Loucy (cell line): ENCODE measurements around the gene SFPQ.
A peak's percentile ranks its signal among the peaks of the same experiment; 100 is the strongest.

Experiments
- H2AFZ ChIP-seq: fragments of 200-600 bp; sonication (generic); 2 replicates; pipeline ENCODE4 v1.6.0; 2016; ENCODE audit warnings: antibody characterized with exemption, mild to moderate bottlenecking, low read length, moderate library complexity
- H3F3A ChIP-seq: fragments of 200-600 bp; 2 replicates; pipeline ENCODE4 v1.6.0; 2016; ENCODE audit warnings: antibody characterized with exemption, low read depth, mild to moderate bottlenecking
- H3K27me3 ChIP-seq: fragments of 200-600 bp; sonication (generic); 2 replicates; pipeline ENCODE4 v1.6.1; 2014; ENCODE audit warnings: low read length, mild to moderate bottlenecking; ENCODE audit not compliant: insufficient read depth, poor library complexity, severe bottlenecking
- H3K36me3 ChIP-seq: fragments of 200-600 bp; sonication (generic); 2 replicates; pipeline ENCODE4 v1.6.1; 2016; ENCODE audit warnings: low read length; ENCODE audit not compliant: insufficient read depth
- H3K4me1 ChIP-seq: fragments of 200-600 bp; sonication (generic); 2 replicates; pipeline ENCODE4 v1.5.1; 2014; ENCODE audit warnings: low read length, mild to moderate bottlenecking; ENCODE audit not compliant: insufficient read depth, poor library complexity, severe bottlenecking
- H3K4me2 ChIP-seq: fragments of 200-600 bp; sonication (generic); 2 replicates; pipeline ENCODE4 v1.6.0; 2014; ENCODE audit warnings: antibody characterized with exemption, low read length, low read depth, mild to moderate bottlenecking; ENCODE audit not compliant: poor library complexity, severe bottlenecking
- H3K4me3 ChIP-seq: fragments of 200-600 bp; sonication (generic); 2 replicates; pipeline ENCODE4 v1.5.1; 2014; ENCODE audit warnings: low read length, mild to moderate bottlenecking, mixed read lengths; ENCODE audit not compliant: poor library complexity, severe bottlenecking
- H3K79me2 ChIP-seq: fragments of 200-600 bp; sonication (generic); 2 replicates; pipeline ENCODE4 v1.6.1; 2014; ENCODE audit warnings: low read length; ENCODE audit not compliant: insufficient read depth
- H3K9ac ChIP-seq: fragments of 200-600 bp; sonication (generic); 2 replicates; pipeline ENCODE4 v1.6.0; 2014; ENCODE audit warnings: mild to moderate bottlenecking, low read depth, low read length, moderate library complexity; ENCODE audit not compliant: poor library complexity, severe bottlenecking
- H3K9me2 ChIP-seq: fragments of 200-600 bp; sonication (generic); replicated peaks from 2 replicates; pipeline ENCODE4 v1.6.1; 2016; ENCODE audit warnings: low read depth, low read length, mixed read lengths
- H3K9me3 ChIP-seq: fragments of 200-600 bp; sonication (generic); 2 replicates; pipeline ENCODE4 v1.6.1; 2014; ENCODE audit warnings: mild to moderate bottlenecking, antibody characterized with exemption, low read length, low read depth; ENCODE audit not compliant: insufficient read depth
- H4K20me1 ChIP-seq: fragments of 200-600 bp; sonication (generic); 2 replicates; pipeline ENCODE4 v1.6.0; 2014; ENCODE audit warnings: antibody characterized with exemption, low read length, mild to moderate bottlenecking; ENCODE audit not compliant: insufficient read depth, poor library complexity, severe bottlenecking
- CTCF ChIP-seq: fragments of 200-600 bp; sonication (generic); conservative IDR thresholded peaks from 2 replicates; pipeline ENCODE4 v1.5.1; 2014; ENCODE audit warnings: mild to moderate bottlenecking, antibody characterized with exemption, low read length
- EZH2phosphoT487 ChIP-seq: fragments of 200-600 bp; IDR thresholded peaks from 2 replicates; pipeline ENCODE4 v1.6.1; 2018; ENCODE audit warnings: antibody characterized with exemption, mild to moderate bottlenecking, moderate library complexity, borderline replicate concordance

Gene SFPQ

GRCh38 chr1:35184495-35185199 is 8.3 kb downstream of the SFPQ start:
- H4K20me1 ChIP-seq = peaks cover 100% of the 10 kb centered on the region
- no peaks in the 10 kb centered on the region for H3F3A ChIP-seq
- H3K4me1 ChIP-seq = peaks cover 84% of the 10 kb centered on the region

GRCh38 chr1:35181790-35182455 is 11.0 kb downstream of the SFPQ start:
- H3K9me3 ChIP-seq = no peaks in the 10 kb centered on the region
- peaks cover 81% of the 10 kb centered on the region for H3K4me1 ChIP-seq
- H2AFZ ChIP-seq = no peak overlapping the region
- peaks cover 10% of the 10 kb centered on the region; the same call in 1 of the 2 replicates for H3F3A ChIP-seq
- peak overlapping the region; percentile 53 for H3K4me3 ChIP-seq
- H3K9me2 ChIP-seq = no peaks in the 10 kb centered on the region
- H3K4me2 ChIP-seq = peak overlapping the region; percentile 87
- H3K36me3 ChIP-seq = peaks cover 100% of the 10 kb centered on the region
- TF ChIP-seq CTCF (no peak), EZH2phosphoT487 (no peak)
- H3K27me3 ChIP-seq = no peaks in the 10 kb centered on the region
- H3K9ac ChIP-seq = no peak overlapping the region
- peaks cover 100% of the 10 kb centered on the region for H4K20me1 ChIP-seq
- peaks cover 100% of the 10 kb centered on the region for H3K79me2 ChIP-seq

More at GRCh38 chr1:35184495-35185199, 8.3 kb downstream of the SFPQ start:
- TF ChIP-seq EZH2phosphoT487 = no peak
- TF ChIP-seq CTCF = no peak
- Histone ChIP-seq H3K36me3 (peaks cover 100% of the 10 kb centered on the region), H2AFZ (no peak overlapping the region), H3K79me2 (peaks cover 100% of the 10 kb centered on the region), H3K9ac (no peak overlapping the region), H3K4me3 (peak overlapping the region; percentile 98), H3K27me3 (no peaks in the 10 kb centered on the region), H3K9me3 (no peaks in the 10 kb centered on the region), H3K9me2 (no peaks in the 10 kb centered on the region), H3K4me2 (peak overlapping the region; percentile 87)

- no peak for TF ChIP-seq EZH2phosphoT487
- H3K36me3 ChIP-seq = peaks cover 100% of the 10 kb centered on the region
- H4K20me1 ChIP-seq = peaks cover 96% of the 10 kb centered on the region
- peak overlapping the region; percentile 53 for H3K4me3 ChIP-seq
- peak overlapping the region; percentile 87 for H3K4me2 ChIP-seq
- H3F3A ChIP-seq = peaks cover 15% of the 10 kb centered on the region; the same call in 1 of the 2 replicates
- no peak overlapping the region for H2AFZ ChIP-seq
- H3K9me2 ChIP-seq = no peaks in the 10 kb centered on the region
- H3K27me3 ChIP-seq = no peaks in the 10 kb centered on the region
- H3K79me2 ChIP-seq = peaks cover 90% of the 10 kb centered on the region
- H3K9me3 ChIP-seq = no peaks in the 10 kb centered on the region
- peaks cover 71% of the 10 kb centered on the region for H3K4me1 ChIP-seq
- H3K9ac ChIP-seq = no peak overlapping the region
Observed at GRCh38 chr1:35180776-35181374, 12.1 kb downstream of the SFPQ start.
